Esophagus (tissue), 2 donors: ENCODE data around the gene LANCL1. TPM values are rescaled to one million over a fixed set of nuclear protein-coding genes. Genes with fewer than 3 reads are reported as not detected.

Experiments used
- H3K27ac ChIP-seq, 2 donors: one replicate each; pipeline ENCODE4 v1.5.1; 2013; ENCODE audit warnings: low read depth in 2 of 2, mild to moderate bottlenecking in 2 of 2, inconsistent platforms in 1 of 2, low read length in 1 of 2, moderate library complexity in 1 of 2
- H3K27me3 ChIP-seq, 2 donors: one replicate each; pipeline ENCODE4 v1.6.1; 2013; ENCODE audit warnings: low read length in 2 of 2, control low read depth in 1 of 2, mild to moderate bottlenecking in 1 of 2; ENCODE audit not compliant: insufficient read depth in 2 of 2, control insufficient read depth in 1 of 2
- H3K36me3 ChIP-seq, 2 donors: one replicate each; pipeline ENCODE4 v1.6.1; 2013; ENCODE audit warnings: low read length in 1 of 2; ENCODE audit not compliant: control insufficient read depth in 2 of 2, insufficient read depth in 2 of 2
- H3K4me1 ChIP-seq, 2 donors: one replicate each; pipeline ENCODE4 v1.6.1; 2013; ENCODE audit warnings: low read length in 1 of 2; ENCODE audit not compliant: control insufficient read depth in 2 of 2, insufficient read depth in 2 of 2
- H3K4me3 ChIP-seq, 2 donors: one replicate each; pipeline ENCODE4 v1.5.1; 2013; ENCODE audit warnings: low read length in 2 of 2, mild to moderate bottlenecking in 2 of 2, low read depth in 1 of 2, moderate library complexity in 1 of 2
- H3K9me3 ChIP-seq, 2 donors: one replicate each; pipeline ENCODE4 v1.6.1; 2013; ENCODE audit warnings: mild to moderate bottlenecking in 2 of 2, low read depth in 1 of 2, low read length in 1 of 2, moderate library complexity in 1 of 2; ENCODE audit not compliant: control insufficient read depth in 2 of 2, insufficient read depth in 1 of 2
- WGBS, 2 donors: extraction: QIAGEN DNeasy Blood & Tissue Kit; methylation state at CpG; one replicate each; pipeline ENCODE4 v1.1.7; 2013; 5-methylcytosine and 5-hydroxymethylcytosine counted together
- polyA plus RNA-seq, 2 donors: library from polyadenylated mRNA; stranded (reverse); fragments of 200-250 nt; gene quantifications; one replicate each; pipeline ENCODE4 v1.2.3, GENCODE V29; 2013
- donor health status: healthy with polysubstance abuse.
- donor health status: Bipolar disorder and iron deficiency.

Gene LANCL1, protein sequence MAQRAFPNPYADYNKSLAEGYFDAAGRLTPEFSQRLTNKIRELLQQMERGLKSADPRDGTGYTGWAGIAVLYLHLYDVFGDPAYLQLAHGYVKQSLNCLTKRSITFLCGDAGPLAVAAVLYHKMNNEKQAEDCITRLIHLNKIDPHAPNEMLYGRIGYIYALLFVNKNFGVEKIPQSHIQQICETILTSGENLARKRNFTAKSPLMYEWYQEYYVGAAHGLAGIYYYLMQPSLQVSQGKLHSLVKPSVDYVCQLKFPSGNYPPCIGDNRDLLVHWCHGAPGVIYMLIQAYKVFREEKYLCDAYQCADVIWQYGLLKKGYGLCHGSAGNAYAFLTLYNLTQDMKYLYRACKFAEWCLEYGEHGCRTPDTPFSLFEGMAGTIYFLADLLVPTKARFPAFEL
- 10 to 100 TPM in 1 of 2 donors, 1 to 10 TPM in 1; 4.4 to 13.8 TPM for polyA plus RNA-seq

DNA sequence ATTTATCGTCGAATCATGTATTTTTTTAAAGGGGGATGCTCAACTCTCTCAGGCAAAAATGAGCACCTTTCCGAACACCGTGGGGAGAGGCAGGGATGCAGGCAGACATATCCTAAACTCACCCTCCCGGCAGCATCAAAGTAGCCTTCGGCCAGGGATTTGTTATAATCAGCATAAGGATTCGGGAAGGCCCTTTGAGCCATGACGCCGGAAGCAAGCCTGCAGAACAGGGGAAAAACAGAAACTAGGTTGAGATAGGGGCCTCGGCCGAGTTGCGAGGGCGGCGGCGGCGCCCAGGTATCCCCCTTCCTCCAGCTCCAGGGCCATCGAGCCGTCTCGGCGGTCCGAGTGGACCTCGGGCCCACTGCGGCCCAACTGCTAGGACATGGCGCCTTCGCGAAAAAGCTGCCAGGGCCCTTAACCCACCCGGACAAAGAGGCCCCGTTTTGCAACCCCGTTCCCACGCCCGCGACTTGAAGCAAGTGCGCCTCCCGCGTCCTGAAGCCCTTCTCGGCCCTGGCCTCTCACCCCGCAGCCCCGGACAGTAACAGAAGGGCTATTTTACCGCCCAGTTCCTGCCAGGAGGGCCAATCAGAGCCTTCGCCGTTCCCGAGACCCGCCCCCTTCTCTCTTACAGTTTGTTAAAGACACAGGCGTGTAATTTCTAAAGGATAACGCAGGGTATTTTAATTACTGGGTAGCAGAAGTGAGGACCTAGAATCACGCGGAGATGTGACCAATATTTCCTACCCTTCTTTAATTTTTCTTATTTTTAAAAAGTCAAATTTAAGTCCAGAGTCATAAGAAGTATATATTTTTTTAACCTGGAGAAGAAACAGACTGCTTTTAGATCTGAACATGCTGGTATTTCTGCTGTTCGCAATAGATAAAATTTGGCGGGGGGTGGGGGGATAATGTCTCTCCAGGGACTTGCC lies at the start of gene LANCL1:
Gene LANCL1 (minus strand): TSS at position 566 of the 935 bp plus-strand sequence. CDS start 363 bp downstream, at position 203.
- Histone ChIP-seq H3K27me3 (no peaks in the 10 kb centered on the region), H3K36me3 (no peaks in the 10 kb centered on the region), H3K9me3 (no peaks in the 10 kb centered on the region), H3K4me1 (no peaks in the 10 kb centered on the region), H3K27ac (peak within 1 kb of the TSS; percentile 60 to 67), H3K4me3 (peak within 1 kb of the TSS; percentile 79 to 92)
- 0% methylated on average over 49 of the region's 49 CpGs for WGBS, 2 donors

- Histone ChIP-seq H3K4me3 (no peak overlapping the region), H3K36me3 (no peaks in the 10 kb centered on the region), H3K27me3 (no peaks in the 10 kb centered on the region), H3K4me1 (no peaks in the 10 kb centered on the region), H3K9me3 (no peaks in the 10 kb centered on the region), H3K27ac (no peak overlapping the region)
Observed at GRCh38 chr2:210524533-210524932, 48.0 kb upstream of the LANCL1 start.

GRCh38 chr2:210523650-210524289 lies 47.2 kb upstream of the LANCL1 start:
- Histone ChIP-seq H3K27me3 (no peaks in the 10 kb centered on the region), H3K4me1 (no peaks in the 10 kb centered on the region), H3K4me3 (no peak overlapping the region), H3K27ac (no peak overlapping the region), H3K36me3 (no peaks in the 10 kb centered on the region), H3K9me3 (no peaks in the 10 kb centered on the region)
- WGBS, 2 donors, result 82 to 85% methylated on average over 4 of the region's 4 CpGs

DNA sequence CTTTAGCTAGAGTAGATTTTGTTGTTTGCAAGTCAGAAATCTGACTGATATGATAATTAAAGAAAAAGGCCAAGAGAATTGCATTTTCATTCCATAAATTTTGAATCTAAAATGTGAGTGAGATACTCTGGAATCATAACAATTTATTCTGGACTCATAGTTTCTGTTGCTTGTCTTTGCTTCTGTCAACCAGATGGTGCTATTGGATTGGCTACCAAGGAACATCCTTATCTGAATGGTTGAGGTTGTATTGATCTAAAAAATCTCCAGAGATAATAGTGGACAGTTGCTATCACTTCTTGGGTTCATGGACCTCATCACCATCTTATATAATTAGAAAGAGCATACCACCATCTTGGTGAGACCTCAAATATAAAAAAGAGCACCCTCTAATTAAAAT lies 45.8 kb upstream of the LANCL1 start:
- H3K4me3 ChIP-seq, result no peak overlapping the region
- H3K27ac ChIP-seq, result no peak overlapping the region
- H3K4me1 ChIP-seq, result no peaks in the 10 kb centered on the region
- H3K36me3 ChIP-seq, result no peaks in the 10 kb centered on the region
- no peaks in the 10 kb centered on the region for H3K9me3 ChIP-seq
- H3K27me3 ChIP-seq, result no peaks in the 10 kb centered on the region

- 77 to 79% methylated on average over 5 of the region's 5 CpGs for WGBS, 2 donors
- no peaks in the 10 kb centered on the region for H3K27me3 ChIP-seq
Observed at GRCh38 chr2:210519594-210519993, 43.0 kb upstream of the LANCL1 start.

GRCh38 chr2:210517264-210517663 lies 40.7 kb upstream of the LANCL1 start:
- 50 to 66% methylated on average over 4 of the region's 4 CpGs for WGBS, 2 donors
- Histone ChIP-seq H3K36me3 (no peaks in the 10 kb centered on the region), H3K4me3 (no peak overlapping the region), H3K4me1 (no peaks in the 10 kb centered on the region), H3K9me3 (no peaks in the 10 kb centered on the region), H3K27me3 (no peaks in the 10 kb centered on the region), H3K27ac (no peak overlapping the region)

More at GRCh38 chr2:210519594-210519993, 43.0 kb upstream of the LANCL1 start:
- no peak overlapping the region for H3K4me3 ChIP-seq
- H3K27ac ChIP-seq, result no peak overlapping the region
- no peaks in the 10 kb centered on the region for H3K9me3 ChIP-seq
- no peaks in the 10 kb centered on the region for H3K36me3 ChIP-seq
- no peaks in the 10 kb centered on the region for H3K4me1 ChIP-seq

GRCh38 chr2:210515911-210516310 lies 39.4 kb upstream of the LANCL1 start:
- Histone ChIP-seq H3K4me1 (no peaks in the 10 kb centered on the region), H3K9me3 (no peaks in the 10 kb centered on the region), H3K27ac (no peak overlapping the region), H3K4me3 (no peak overlapping the region), H3K36me3 (no peaks in the 10 kb centered on the region), H3K27me3 (no peaks in the 10 kb centered on the region)
- 57 to 76% methylated on average over 2 of the region's 2 CpGs for WGBS, 2 donors

DNA sequence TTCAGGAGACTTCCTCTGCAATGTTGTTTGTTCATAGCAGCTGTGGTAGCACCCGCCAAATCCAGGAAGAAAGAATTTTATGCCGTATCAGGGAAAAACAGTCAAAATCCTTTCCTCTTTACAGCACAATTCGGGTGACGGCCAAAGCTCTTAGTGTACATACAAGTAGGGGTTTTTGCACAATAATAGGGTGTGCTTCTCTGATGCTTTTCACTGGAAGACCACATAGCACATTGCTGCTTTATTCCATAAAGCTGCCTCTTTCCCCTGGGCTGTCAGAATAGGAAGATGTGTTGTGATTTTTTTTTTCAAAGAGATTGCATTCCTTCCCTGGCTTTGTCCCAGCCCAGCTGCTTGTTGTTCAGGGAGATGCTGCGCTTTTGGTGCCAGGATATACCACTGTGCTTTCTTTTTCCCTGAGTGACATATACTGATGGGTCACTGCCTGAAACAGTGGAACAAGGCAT lies 27.2 kb upstream of the LANCL1 start:
- no peaks in the 10 kb centered on the region for H3K36me3 ChIP-seq
- no peak overlapping the region for H3K27ac ChIP-seq
- no peaks in the 10 kb centered on the region for H3K4me1 ChIP-seq
- no peaks in the 10 kb centered on the region for H3K27me3 ChIP-seq
- 20 to 26% methylated on average over 5 of the region's 5 CpGs for WGBS, 2 donors
- H3K4me3 ChIP-seq, result no peak overlapping the region
- H3K9me3 ChIP-seq, result peaks cover 2 to 3% of the 10 kb centered on the region in 2 donors

DNA sequence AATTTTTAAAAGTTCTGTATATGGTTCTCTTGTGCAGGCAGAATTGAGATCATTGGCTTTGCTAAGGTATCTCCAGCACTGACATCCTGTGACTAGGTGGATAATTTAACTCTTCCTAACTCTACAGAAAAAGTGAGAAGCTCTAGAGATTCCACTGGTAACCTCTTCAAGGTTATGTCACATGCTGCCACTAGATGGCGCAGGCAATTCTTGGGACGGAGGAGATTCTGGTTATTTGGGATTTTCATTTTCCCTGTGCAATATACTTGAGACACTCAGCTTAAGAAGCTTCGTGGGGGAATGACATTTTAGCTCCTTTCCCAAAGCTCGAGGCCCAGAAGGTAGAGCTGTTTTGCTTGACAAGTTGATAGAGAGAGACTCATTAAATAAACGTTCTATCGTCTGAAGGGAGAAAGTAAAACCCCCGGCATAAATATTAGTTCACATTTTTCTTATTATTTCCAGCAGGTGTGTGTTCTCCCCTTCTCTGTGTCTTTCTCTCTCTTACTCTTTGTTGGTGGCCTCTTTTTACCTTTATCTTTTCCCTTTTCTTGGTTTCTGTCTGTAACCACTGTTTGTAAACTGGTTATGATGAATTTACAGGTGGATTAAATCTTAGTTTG lies 26.6 kb upstream of the LANCL1 start:
- no peaks in the 10 kb centered on the region for H3K4me1 ChIP-seq
- peak overlapping the region in 1 of 2 donors; percentile 42 for H3K4me3 ChIP-seq

More for the DNA sequence above, 26.6 kb upstream of the LANCL1 start:
- 12 to 13% methylated on average over 7 of the region's 7 CpGs for WGBS, 2 donors
- H3K27ac ChIP-seq, result no peak overlapping the region
- H3K9me3 ChIP-seq, result peaks cover 2 to 3% of the 10 kb centered on the region in 2 donors
- H3K36me3 ChIP-seq, result no peaks in the 10 kb centered on the region
- no peaks in the 10 kb centered on the region for H3K27me3 ChIP-seq
